Stimulated activated CD4-positive, alpha-beta T cell treated with anti-CD3 and anti-CD28 coated beads, Interleukin-15, amount 100 ng/mL, for 1 hour (primary cell): ENCODE measurements around the gene EEF2K.

Source experiments
- DNase-seq, 2 donors: peaks; one replicate each; pipeline ENCODE4 v3.0.0-alpha.2; 2020; ENCODE audit warnings: low read depth in 1 of 2, low spot score in 1 of 2

EEF2K gene

DNA sequence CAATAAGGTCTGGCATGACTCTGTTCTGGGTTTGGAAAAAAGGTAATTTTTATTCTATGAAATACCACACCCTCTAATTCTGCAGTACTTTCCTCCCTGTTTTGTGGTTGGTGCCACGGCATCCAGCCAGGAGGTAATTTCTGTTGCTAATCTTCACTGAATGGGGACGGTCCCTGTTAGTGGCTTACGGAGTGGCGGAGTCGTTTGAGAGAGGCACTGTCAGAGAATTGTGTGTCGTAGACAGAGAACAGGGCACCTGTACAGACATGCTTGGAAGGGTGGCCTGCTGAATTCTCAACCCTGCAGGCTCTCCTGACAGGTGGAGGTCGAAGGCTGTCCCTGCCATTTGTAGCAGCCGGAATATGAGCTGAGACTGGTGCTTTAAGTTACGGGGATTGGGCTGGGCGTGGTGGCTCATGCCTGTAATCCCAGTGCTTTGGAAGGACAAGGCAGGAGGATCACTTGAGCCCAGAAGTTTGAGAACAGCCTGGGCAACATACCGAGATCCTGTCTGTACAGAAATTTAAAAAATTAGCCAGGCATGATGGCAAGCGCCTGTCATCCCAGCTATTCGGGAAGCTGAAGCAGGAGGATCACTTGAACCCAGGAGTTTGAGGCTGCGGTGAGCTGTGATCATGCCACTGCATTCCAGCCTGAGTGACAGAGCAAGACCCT lies 33.2 kb downstream of the EEF2K start:
- DNase-seq, result no peak

DNA sequence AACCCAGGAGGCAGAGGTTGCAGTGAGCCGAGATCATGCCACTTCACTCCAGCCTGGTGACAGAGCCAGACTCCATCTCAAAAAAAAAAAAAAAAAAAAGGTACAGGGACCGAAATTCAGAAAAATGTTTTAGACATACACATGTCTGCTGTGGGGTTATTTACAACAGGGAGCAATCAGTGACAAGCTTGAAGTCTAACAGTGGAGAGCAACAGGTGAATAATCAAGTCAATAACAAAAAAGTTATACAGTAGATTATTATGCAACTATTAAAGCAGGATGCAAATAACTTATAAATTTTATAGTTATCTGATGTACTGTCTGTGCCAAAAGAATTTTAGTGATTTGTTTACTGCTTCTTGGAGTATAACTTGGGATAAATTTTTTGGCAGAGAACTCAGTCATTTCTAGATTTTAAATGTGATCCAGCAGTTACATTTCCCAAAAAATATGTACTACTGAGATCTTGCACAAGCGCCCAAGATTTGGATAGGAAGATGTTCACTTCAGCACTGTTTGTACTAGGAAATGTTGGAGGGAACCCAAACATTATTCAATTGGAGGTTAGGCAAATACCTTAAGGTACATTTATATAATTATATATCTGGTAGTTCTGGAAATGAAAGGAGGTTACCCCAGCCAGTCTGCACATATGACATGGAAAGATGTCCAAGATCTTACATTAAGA lies 34.1 kb downstream of the EEF2K start:
- no peak for DNase-seq

GRCh38 chr16:22250522-22250921 lies 44.4 kb downstream of the EEF2K start:
- no peak for DNase-seq

DNA sequence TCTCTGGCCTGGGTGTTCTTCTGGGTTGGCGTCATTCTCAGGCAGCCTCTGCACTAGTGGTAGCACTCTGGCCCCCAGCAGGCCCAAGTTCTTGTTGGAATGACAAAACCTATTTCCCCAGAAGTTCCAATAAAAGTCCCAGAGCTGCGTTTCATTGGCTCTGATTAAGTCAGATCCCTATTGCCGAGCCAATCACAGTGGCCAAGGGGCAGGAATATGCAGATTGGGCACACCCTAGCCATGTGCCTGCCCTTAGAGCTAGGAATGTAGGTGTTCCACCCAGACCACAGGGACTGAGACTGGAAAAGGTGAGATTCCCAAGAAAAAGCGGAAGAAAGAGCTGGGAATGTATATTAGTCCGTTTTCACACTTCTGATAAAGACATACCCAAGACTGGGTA lies 46.2 kb downstream of the EEF2K start:
- DNase-seq, result no peak

GRCh38 chr16:22253272-22253671 lies 47.2 kb downstream of the EEF2K start:
- no peak for DNase-seq

GRCh38 chr16:22255335-22255734 lies 49.3 kb downstream of the EEF2K start:
- no peak for DNase-seq

DNA sequence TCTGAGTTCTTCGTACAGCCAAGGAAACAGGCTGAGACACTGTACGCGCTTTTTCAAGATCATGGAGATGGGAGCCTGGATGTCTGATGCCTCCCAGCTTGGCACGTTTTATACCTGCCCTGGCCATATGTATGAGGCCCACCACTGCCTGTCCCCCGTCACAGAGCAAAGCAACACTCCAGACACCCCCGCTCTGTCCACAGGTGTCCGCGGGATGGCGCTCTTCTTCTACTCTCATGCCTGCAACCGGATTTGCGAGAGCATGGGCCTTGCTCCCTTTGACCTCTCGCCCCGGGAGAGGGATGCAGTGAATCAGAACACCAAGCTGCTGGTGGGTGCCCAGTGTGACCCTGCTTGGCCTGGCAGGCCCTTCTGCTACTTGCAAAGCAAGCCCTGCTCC lies 51.4 kb downstream of the EEF2K start:
- no peak for DNase-seq

DNA sequence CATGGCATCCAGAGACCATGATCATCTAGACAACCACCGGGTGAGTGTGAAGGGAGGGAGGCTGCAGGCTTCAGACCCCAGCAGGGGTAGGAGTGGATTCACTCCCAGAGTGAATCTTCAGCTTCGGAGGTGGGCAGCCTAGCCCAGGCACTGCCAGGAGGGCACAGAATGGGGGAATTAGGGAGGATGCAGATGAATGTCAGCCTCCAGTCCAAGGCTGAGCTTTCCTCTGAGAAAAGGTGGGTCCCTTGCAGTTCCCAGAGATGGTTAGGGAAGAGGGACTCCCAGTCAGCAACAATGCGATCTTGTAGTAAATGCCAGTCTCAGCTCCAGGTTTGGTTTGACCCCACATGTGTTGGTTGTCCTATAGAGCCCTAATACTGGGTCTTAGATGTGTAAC lies 54.4 kb downstream of the EEF2K start:
- no peak for DNase-seq

- no peak for DNase-seq
These were observed 56.4 kb downstream of the EEF2K start for GRCh38 chr16:22262460-22262859.

DNA sequence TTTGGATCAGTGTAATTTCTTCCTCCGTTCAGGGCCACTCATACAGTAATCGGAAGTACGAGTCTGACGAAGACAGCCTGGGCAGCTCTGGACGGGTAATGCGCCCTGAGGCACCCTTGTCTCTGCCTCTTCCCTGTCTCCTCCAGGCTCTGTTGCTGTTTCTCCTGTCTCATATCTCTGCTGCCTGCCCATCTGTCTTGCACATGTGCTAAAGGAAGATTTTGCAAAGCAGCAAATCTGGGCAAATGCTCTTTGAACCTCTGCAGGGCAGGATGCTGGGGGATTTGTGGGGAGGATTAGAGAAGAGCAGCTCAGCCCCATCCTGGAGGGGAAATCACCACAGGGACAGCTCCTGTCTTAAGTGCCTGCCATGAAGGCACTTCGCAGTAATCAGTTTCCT lies 58.7 kb downstream of the EEF2K start:
- no peak for DNase-seq

- DNase-seq, result no peak
These were observed 59.3 kb downstream of the EEF2K start for GRCh38 chr16:22265351-22265750.

DNA sequence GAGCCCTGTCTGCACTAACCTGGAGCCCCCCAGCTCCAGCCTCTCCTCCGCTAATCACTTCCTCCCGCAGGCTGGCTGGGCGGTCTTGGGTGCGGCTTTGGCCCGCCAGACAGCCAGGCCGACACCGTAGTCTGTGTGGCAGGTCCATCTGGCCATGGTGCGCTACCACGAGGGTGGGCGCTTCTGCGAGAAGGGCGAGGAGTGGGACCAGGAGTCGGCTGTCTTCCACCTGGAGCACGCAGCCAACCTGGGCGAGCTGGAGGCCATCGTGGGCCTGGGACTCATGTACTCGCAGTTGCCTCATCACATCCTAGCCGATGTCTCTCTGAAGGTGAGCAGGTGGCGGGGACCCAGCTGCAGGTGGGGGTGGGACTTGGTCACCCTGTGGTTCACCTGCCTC lies 60.5 kb downstream of the EEF2K start:
- DNase-seq, result no peak

DNA sequence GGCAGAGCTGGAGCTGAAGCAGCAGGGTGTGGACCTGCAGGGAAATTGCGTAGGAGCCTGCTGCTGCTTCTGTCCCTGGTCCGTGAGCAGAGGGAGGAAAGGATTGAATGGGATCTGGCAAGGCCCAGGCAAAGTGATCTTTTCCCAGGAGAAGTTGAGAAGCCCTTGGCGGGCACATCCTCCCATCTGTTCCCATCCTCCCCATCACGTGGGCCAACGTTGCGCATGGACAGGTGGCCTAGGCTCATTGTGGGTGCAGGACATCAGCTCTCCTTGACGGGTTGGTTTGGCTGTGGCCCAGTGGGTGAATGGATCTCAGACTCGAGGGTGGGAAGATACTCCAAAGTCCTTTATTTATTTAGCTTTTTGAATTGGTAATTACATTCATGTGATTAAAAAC lies 61.7 kb downstream of the EEF2K start:
- no peak for DNase-seq

DNA sequence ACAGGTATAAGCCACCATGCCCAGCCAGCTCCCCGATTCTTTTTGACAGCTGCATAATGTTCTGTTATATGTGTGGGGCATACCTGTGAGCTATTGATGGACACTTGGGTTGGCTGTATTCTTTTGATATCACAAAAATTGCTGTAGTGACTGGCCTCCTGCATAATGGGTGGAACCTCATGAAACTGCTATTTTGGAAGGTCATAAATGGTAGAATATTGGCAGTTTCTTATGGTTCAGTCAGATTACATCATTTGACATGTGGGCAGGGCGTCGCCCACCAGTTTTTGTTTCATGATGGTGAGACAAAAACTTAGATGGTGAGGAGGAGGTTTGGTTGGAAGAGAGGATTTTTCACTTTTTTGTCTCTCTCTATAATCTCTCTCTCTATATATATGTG lies 64.4 kb downstream of the EEF2K start:
- no peak for DNase-seq

DNA sequence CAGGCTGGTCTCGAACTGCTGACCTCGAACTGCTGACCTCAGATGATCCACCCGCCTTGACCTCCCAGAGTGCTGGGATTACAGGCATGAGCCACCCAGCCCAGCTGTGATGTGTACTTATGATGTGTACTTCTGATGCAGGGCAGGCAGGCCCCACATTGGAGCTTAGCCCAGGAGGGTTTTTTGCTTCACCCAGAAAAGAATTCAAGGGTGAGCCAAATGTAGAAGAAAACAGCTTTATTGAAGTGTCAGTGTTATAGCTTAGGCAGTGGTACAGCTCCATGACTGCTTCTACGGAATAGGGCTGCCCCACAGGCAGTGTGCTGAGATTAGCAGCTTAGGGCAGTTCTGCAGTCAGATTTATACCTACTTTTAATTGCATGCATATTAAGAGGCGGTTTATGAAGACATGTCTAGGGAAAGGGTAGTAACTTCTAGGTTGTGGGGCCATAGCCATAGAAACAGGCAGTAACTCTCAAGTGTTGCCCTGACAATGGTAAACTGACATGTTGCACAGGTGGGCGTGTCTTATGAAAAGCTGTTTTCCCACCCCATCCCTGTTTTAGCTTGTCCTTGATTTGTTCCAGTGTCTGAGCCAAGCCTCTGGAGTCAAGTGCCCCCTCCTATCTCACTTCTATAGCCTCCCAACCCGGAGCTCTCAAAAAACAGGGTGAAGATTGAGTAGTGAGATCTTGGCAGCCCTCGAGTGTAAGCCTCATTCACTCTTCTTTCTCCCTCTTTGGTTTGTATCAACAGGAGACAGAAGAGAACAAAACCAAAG lies 67.0 kb downstream of the EEF2K start:
- no peak for DNase-seq

DNA sequence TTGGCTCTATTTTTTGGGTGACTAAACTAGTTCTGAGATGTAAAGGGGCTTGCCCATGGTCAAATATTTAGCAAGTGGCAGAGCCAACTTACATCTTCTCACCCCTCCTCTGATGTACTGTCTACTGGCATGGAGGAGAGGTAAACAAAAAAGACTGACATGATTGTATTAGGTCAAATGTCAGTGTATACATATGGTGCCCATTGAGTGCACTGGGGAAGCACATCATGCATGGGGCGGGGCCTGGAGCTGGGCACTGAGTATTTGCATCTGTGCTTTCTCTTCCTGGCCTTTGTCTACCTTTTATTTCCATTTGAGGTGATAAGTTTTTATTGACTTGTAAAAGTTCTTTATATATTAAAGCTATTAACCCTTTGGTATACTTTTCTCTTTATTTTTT lies 68.8 kb downstream of the EEF2K start:
- DNase-seq, result no peak

DNA sequence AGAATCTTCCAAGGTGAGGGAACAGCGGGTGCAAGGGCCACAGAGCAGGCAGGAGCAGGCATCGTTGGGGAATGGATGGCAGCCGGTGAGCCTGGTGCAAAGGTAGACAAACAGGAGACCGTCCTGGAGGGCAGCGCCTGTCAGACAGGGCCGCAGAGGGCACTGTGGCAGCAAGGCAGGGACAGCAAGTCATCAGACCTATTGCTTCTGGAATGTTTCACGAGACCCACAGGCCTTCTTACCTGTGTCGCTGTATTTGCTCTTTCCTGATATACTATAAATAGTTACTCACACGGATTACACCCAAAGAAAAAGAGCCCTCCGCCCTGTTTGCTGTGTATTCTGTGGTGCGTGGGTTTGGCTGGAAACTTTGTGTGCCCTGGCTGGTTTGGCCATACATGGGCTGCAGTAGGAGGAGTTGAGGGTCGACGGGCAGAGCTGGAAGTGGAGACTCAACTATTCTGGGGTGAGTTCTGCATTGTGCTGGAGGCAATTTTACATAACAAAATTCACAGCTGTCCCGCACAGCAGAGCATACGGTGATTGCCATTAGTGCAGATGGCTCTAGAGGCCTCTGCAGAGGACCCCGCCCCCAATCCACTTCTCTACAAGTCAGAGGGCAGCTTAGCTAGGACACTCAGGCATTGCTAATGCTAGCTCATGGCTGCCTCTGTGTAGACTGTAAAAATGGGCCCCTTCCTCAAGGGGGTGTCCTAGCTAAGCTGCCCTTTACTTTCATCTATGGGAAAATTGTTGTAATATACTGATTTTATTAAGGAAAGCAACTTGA lies 72.6 kb downstream of the EEF2K start:
- no peak for DNase-seq

DNA sequence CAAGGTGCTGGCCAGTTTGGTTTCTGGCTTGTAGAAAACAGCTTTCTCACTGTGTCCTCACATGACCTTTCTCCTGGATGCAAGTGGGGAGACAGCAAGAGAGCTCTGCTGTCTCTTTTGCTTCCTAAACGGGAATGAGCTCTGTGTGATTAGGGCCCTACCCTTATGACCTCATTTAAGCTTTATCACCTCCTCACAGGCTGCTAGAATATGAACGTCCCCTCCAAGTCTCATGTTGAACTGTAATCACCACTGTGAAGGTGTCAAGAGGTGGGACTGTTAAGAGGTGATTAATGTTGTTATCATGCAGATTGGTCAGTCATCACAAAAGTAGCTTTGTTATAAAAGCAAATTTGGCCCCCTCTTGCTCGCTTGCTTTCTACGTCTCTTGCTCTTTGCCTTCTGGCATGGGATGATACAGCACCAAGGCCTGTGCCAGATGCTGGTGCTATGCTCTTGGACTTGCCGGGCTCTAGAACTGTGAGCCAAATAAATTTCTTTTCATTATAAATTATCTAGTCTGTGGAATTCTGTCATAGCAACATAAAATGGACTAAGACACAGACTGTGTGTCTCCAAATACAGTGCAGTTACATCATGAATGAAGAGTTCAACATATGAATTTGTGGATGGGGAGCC lies 76.3 kb downstream of the EEF2K start:
- DNase-seq, result no peak

- no peak for DNase-seq
These were observed 78.6 kb downstream of the EEF2K start for GRCh38 chr16:22284637-22285036.

GRCh38 chr16:22285080-22285479 lies 79.0 kb downstream of the EEF2K start:
- no peak for DNase-seq

- DNase-seq, result no peak
These were observed 84.9 kb downstream of the EEF2K start for GRCh38 chr16:22291020-22291419.
